Peyer's patch (tissue), 4 donors: Measurements from ENCODE around the gene MED13L.

Source experiments
- POLR2A ChIP-seq, 2 donors: fragments of 450-650 bp; IDR thresholded peaks; one replicate each; pipeline ENCODE4 v1.5.1; 2017; ENCODE audit warnings: antibody characterized with exemption in 2 of 2, mild to moderate bottlenecking in 2 of 2, moderate library complexity in 2 of 2
- TF ChIP-seq, protein P1 (sequence below), 6 experiments: fragments of 450-650 bp in 4 of 6; fragments of 200-600 bp in 2 of 6; sonication (generic) in 1 of 6; IDR thresholded peaks; one replicate each; pipeline ENCODE4 v1.5.1; 2017 to 2019; ENCODE audit warnings: antibody characterized with exemption in 6 of 6, mild to moderate bottlenecking in 3 of 6, moderate library complexity in 1 of 6

GRCh38 chr12:116284396-116284795, 6.9 kb upstream of the MED13L start:
- TF ChIP-seq, protein P1, sequence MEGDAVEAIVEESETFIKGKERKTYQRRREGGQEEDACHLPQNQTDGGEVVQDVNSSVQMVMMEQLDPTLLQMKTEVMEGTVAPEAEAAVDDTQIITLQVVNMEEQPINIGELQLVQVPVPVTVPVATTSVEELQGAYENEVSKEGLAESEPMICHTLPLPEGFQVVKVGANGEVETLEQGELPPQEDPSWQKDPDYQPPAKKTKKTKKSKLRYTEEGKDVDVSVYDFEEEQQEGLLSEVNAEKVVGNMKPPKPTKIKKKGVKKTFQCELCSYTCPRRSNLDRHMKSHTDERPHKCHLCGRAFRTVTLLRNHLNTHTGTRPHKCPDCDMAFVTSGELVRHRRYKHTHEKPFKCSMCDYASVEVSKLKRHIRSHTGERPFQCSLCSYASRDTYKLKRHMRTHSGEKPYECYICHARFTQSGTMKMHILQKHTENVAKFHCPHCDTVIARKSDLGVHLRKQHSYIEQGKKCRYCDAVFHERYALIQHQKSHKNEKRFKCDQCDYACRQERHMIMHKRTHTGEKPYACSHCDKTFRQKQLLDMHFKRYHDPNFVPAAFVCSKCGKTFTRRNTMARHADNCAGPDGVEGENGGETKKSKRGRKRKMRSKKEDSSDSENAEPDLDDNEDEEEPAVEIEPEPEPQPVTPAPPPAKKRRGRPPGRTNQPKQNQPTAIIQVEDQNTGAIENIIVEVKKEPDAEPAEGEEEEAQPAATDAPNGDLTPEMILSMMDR (IDR thresholded peaks at IDR 0.05) = no peak
- no peak for TF ChIP-seq POLR2A (IDR thresholded peaks at IDR 0.05)
